GM18526 (cell line): ENCODE data around the gene SEMA4D.

ENCODE experiments used
- POLR2A ChIP-seq: IDR thresholded peaks from 3 replicates; pipeline ENCODE4 v1.6.1; 2011; ENCODE audit not compliant: insufficient read length; ENCODE audit errors: extremely low read depth

The SEMA4D gene

DNA sequence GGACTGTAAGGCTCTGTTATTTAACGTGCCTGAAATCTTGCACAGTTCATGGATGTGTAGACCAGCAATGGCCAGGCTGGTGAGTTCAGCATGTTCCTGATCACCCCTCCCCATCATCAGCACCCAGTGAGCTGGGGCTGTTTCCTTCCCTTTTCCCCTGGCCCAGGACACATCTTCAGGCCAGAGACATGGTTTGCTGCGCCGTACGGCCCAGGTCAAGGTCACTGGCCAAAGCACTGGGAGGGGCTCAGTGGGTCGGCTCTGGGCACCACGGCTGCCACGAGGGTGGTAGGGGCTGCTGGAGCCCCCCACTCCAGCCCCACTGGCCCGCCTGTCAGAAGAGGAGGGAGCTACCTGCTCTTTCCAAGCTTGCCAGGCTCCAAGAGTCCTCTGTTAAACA, 55.9 kb downstream of the SEMA4D start:
- TF ChIP-seq POLR2A = no peak

DNA sequence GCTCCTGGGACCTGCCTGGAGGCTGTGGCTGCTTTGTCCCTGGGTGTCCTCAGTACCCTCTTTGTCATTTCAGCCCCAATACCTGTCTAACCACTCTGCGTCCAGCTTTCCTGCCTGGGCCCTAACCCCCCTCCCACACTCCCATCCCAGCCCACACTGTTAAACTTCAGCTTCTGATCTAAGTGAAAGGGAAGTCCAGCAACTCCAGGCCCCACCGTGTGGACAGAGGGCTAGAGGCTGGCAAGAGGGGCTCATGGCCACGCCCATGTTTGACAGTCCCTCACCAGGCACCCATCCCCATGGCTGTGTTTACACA, 56.3 kb downstream of the SEMA4D start:
- no peak for TF ChIP-seq POLR2A

DNA sequence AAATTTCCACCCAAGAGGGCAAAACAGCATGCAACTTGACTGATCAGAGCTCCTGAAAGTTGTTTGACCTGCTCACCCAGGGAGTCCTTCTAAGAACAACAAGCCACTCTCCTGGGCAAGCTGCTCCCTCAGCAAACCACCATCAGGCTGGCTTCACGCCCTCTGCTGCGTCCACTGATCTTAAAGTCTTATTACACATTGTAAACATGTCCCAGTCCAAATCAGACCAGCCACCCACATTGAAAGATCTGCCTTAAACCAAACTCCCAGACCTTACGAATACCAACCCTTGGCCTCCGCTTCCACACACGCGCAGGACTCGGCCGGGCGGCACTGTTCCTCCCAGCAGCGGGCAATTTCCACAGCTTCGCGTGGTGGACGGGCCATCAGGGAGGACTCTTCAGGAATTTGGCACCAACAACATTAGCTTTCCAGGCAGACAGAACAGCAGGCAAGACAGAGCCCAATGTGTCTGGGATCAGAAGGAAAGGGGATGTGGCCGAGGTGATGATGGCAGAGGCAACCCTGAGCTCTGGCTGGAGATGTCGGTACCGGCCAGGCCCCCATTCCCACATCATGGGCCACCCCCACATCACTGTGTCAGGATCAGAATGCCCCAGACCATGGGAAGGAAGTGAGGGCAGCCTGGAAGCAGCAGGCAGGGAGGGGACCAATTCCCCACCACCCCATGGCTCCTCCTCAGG, 56.8 kb downstream of the SEMA4D start:
- no peak for TF ChIP-seq POLR2A

DNA sequence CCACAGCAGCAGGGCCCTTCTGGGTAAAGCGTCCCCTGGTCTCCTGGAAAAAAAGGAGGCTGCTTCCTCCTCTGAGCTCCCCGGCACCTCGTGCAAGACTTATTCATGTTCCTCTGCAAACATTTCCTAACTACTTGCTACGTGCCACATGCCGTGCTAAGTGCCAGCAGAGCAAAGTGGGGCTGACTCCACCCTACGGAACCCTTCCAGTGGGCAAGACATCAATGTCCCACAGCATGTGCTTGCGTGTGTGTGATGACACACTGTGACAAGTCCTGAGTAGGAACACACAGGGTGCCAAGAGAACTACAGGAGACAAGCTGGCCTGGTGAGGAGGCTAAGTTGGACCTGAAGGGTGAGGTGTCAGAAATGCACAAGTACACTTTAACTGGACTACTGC, 57.4 kb downstream of the SEMA4D start:
- no peak for TF ChIP-seq POLR2A

DNA sequence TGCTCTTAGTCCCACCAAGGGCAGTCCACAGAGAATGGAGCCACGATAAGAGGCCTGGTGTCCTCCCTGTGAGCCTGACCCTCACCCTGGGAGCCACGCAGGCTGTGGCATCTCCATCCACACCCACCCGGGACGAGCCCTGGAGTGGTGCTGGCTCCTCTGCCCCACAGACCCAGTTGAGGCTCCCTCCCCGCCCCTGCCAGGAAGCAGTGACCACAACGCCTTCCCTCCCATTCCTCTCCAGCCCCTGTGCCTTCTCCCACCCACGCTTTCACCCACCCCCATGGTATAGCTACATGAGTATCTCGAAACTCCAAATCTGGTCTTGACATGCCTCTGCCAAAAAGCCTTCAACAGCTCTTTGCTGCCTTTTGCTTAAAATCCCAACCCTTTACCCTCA, 57.9 kb downstream of the SEMA4D start:
- no peak for TF ChIP-seq POLR2A

DNA sequence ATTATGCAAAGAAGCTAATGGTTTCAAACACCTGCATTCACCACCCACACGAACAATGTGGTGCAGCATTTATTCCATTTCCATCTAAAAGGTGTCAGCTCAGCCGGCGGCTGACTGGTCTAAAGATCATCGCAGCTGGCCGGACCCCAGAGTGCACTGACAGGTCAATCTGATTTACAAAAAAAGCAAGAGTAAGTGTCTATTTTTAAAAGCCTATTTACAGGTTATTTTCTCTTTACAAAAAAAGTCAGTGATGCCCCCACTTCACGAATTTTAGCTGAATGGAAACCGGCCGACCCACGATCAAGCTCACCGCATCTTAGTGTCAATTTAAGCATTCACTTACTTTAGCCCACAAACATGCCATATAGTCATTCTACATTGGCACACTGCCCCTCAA, 58.3 kb downstream of the SEMA4D start:
- TF ChIP-seq POLR2A = no peak

DNA sequence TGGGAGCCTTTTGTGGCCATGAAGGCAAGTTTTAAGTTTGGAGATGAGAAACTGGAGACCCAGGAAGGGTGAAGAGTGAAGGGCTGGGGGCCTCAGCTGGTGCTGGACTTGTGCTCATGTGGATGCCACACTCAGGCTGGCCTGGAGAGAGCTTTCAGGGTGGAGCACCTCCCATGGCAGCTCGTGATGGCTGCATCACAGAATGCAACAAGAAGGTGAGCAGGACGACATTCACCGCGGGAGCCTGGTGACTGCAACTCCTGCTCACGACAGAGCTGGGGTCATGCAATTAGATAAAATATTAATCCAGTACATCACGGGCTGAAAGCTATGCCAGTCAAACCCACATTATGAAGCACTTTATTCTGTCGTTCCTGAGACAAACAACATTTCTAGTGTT, 59.7 kb downstream of the SEMA4D start:
- no peak for TF ChIP-seq POLR2A

DNA sequence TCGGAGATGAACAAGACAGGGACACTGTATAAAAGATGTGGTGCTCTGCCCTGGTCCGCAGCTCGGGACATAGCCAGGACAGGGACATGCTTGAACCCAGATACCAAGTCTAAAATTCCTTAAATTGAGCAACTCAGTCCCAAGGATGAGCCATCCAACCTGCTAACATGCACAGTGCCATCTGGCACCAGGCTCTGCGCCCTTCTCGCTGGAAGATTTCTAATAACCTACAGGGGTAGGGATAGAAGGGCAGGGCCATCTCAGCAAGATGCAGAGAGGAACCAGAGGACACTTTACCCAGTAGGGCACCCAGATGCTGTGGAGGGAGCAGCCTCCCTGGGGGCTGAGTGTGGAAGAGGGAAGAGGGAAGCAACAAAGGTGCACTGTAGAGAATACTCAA, 60.1 kb downstream of the SEMA4D start:
- no peak for TF ChIP-seq POLR2A

DNA sequence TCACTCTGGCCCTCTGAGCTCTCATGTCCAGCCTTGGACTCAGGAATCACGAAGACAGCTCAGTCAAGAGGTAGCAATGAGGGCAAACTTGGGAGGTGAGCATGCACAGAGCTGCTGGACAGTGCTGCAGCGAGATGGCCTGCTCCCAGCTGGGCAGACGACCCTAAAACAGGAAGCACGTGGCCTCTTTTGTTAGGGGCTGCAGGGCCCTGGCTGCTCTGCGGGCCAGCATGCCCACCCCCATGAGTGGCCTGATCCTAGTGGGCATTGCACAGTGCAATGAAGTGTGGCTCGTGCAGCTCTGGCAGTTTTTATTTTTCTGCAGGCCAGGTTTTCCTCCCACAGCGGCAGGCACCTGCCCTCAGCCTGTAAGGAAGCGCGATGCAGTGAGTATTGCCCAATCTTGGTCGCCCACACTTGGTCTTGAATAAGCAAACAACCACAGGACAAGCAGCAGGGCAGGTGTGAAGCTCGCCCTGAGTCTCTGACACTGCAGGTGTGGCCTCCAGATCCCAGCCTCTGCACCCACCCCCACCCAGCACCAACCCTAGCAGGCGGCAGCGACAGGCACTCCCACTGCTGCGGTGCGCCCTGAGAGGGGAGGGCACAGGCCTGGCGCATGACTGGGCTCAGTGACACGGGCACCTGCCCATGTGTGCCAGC, 60.8 kb downstream of the SEMA4D start:
- TF ChIP-seq POLR2A = no peak

DNA sequence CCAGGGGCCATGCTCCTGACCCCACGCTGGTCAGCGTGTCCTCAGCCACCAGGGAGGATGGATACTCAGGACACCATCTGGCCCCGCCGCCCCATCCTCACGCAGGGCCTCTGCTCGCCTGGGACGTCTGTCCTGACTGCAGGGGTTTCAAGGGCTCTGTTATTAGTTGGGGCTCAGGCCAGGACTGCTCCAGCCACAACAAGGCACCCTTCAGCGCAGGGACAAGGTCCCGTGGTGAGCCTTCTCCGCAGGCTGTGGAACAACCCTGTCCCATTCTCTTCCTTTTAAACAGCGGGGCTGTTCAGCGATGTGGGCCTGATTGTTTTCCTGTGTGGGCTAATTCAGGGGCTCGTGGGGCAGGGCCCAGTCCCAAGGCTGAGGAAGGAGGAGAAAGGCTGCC, 61.6 kb downstream of the SEMA4D start:
- TF ChIP-seq POLR2A = no peak

DNA sequence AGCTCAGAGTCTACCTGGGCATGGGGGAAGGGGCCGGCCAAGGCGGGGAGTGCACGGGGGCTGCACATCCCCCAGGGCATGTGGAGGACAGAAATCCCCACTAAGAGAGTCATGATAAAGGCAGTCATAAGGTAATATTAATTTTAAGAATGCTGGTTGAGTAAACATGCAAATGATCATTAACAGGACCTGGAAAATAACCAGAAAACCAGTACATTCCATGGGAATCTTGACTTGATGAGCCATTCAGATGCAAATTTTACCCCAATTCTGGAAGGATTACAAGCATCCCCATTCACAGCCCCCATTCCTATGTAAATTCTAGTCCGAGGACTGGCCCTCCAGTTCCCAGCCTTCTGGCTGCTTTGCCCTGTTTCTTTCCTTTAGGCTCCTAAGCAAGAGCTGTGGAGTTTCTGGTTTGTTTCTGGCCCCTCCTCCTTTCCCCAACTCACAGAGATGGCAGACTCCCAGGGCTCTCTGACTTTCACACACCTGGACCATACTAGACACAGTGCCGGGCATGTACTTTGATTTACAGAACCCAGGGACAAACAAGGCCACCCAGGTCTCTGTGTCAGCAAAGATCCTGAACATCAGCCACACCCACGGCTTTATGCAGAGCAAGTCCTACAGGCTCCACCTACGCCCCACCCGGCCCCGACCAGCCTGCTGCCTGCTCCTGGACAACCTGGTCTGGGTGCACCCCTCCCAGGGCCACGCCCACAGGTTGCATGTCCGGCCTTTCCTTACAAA, 62.7 kb downstream of the SEMA4D start:
- no peak for TF ChIP-seq POLR2A

DNA sequence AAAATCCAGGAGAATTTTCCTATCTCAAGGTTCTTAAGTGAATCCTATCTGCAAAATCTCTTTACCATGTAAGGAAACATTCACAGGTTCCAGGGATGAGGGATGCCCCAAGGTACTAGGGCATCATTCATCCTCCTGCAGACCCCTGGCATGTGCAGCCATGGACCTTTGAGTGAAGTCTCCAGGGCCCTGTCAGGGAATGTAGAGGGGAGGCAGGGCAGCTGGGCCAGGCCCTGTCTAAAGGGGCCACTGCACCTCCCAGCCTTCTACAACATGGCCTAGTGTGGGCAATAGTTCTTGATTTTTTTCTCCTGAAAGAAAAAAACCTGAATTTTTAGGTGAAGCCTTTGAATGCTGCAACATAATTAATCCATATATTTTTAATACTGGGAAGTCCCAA, 63.3 kb downstream of the SEMA4D start:
- TF ChIP-seq POLR2A = no peak

DNA sequence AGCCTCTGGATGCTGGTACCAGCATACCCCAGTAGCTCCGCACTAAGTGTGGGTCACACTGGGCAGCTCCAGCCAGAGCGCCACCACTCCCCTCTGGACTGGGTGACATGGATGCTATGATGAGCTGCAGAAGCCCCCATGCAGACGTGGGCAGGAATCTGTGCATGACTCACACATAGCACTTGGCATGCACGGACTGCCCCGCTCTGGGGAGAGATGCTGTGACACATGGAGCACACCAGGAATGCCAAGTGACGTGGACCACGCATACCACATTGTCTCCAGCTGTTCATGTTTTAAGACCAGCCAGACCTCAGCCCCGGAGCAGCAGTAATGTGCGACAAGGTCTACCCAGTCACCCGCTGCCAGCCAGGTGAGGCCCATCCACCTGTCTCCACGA, 64.1 kb downstream of the SEMA4D start:
- TF ChIP-seq POLR2A = no peak

DNA sequence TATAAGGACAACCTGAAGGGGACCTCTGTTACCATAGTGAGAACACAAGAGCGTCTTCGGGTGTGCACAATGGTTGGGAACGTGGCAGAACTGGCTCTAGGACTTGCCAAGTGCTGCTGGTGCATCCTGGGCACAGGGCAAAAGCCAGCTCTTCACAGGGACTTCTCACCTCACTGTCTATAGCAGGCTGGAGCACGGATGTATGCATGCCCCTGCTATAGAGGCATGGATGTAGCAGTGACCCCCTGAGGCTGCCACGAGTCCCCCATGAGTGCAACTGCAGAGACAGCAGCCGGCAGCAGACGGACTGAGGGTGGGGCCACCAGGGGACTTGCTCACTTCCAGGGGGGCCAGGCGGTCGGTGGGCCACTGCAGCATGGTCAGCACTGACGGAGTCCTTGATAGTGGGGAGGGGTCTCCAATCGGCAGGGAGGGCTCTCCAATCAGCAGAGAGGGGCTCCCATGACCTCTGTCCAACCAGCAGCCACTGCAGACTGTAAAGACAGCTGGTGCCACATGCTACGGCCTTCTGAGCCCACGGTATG, 64.9 kb downstream of the SEMA4D start:
- no peak for TF ChIP-seq POLR2A

DNA sequence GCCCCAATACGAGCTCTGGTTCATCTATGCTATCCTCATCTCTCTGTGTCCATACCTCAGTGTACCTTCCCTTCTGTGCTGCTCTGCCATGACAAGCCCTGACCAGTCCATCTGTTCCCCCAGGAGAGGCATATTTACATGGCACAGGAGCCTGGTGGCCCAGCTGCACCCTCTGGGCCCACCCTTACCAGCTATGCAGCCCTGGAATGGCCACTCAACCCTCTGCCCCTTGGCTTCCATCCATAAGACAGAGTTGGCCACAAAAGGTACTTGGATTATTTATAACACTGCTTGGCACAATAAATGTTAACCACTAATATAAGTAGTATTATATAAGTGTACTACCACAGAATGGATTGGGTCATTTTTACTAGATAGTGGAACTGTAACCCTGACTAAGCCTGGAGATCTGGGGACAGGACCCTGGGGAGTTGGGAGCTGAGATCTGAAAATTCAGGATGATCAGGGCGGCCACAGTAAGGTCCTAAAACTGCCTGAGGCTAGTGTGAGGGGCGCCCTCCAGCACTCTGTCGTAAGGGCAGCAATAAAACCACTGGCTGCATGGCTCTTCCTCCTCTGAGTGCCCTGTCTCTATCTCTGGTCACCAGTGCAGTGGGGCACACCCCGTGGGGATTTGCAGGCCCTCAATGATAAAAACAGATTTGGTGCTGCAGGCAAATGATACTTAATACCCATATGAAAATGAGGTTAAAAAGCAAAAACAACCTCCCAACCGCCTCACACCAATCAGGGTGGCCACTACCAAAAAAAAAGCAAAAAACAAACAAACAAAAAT, 65.8 kb downstream of the SEMA4D start:
- no peak for TF ChIP-seq POLR2A
